Upper lobe of left lung (tissue), 4 donors: ENCODE measurements around the gene MIAT.

Experiments used
- POLR2A ChIP-seq, 4 donors: fragments of 450-650 bp; IDR thresholded peaks; one replicate each; pipeline ENCODE4 v1.5.1; 2016 to 2017; ENCODE audit warnings: antibody characterized with exemption in 4 of 4, mild to moderate bottlenecking in 2 of 4
- POLR2AphosphoS5 ChIP-seq, 2 donors: sonication (generic); formaldehyde crosslinking; IDR thresholded peaks; one replicate each; pipeline ENCODE4 v1.5.1; 2017; ENCODE audit warnings: antibody characterized with exemption in 2 of 2

- TF ChIP-seq POLR2AphosphoS5 (IDR thresholded peaks at IDR 0.05): no peak
- TF ChIP-seq POLR2A (IDR thresholded peaks at IDR 0.05): no peak
Measured at GRCh38 chr22:26685601-26686000, 28.2 kb downstream of the MIAT start.
